AG09309 (cell line): ENCODE measurements around the gene KRT222.

Experiments used
- DNase-seq: peaks from one replicate; pipeline ENCODE4 v3.0.0-alpha.2; 2010; ENCODE audit warnings: low read depth
- H3K4me3 ChIP-seq: 2 replicates; pipeline ENCODE4 v1.5.1; 2011; ENCODE audit warnings: mild to moderate bottlenecking, low read depth, low read length, moderate library complexity; ENCODE audit not compliant: control insufficient read depth
- CTCF ChIP-seq: IDR thresholded peaks from 2 replicates; pipeline ENCODE4 v1.5.1; 2011; ENCODE audit warnings: mild to moderate bottlenecking, low read depth, low read length, inconsistent platforms; ENCODE audit not compliant: insufficient read depth, control insufficient read depth; ENCODE audit errors: missing control alignments

Gene KRT222

GRCh38 chr17:40666331-40666730, 1.4 kb upstream of the KRT222 start:
- no peak overlapping the region for H3K4me3 ChIP-seq
- DNase-seq = no peak
- TF ChIP-seq CTCF = no peak

DNA sequence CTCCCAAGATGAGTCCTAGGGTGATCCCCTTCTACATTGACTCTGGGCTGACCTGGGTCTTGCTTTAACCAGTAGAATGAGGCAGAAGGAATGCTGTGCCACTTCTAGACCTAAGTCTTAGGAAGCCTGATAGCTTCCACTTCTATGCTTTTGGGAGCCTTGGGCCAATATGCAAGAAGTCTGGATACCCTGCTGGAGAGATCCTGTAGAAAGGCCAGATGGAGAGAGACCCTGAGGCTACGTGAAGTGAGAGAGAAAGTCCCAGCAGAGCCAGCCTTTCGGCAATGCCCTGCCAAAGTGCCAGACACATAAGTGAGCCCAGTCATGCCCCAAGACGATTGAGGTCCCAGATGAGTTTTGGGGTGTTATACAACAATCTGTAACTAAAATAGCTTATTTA, 1.7 kb downstream of the KRT222 start:
- no peak for TF ChIP-seq CTCF
- H3K4me3 ChIP-seq = no peak overlapping the region
- DNase-seq = no peak

DNA sequence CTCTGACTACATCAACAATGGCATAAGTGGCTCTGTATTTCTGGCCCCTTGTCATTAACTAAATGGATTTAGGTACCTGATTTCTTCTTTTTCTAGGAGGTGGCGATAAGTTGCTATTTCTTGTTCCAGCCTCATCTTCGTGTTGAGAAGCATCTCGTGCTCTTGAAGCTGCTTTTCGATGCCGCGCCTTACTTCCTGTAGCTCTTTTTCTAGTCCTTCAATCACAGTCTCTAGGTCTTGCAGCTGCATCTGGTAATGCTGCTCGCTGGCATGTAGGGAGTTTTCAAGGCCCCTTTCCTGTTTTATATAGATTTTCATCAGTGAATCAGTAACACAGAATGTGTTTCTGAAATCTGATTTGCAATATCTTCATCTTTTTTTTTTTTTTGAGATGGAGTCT, 5.1 kb downstream of the KRT222 start:
- H3K4me3 ChIP-seq = no peak overlapping the region
- DNase-seq = no peak
- no peak for TF ChIP-seq CTCF

GRCh38 chr17:40658396-40658795, 6.6 kb downstream of the KRT222 start:
- DNase-seq = no peak
- no peak overlapping the region for H3K4me3 ChIP-seq
- no peak for TF ChIP-seq CTCF

GRCh38 chr17:40651939-40652338, 13.0 kb downstream of the KRT222 start:
- DNase-seq = no peak
- TF ChIP-seq CTCF = no peak
- no peak overlapping the region for H3K4me3 ChIP-seq

GRCh38 chr17:40648384-40648968, 16.5 kb downstream of the KRT222 start:
- peak overlapping the region; percentile 97 for H3K4me3 ChIP-seq
- TF ChIP-seq CTCF = no peak
- no peak for DNase-seq
